ENCODE measurements around the gene LRIG2. TPM values are rescaled to one million over a fixed set of nuclear protein-coding genes. Genes with fewer than 3 reads are reported as not detected.

Gene LRIG2
- total and polyA plus RNA-seq, 2 of the 13 experiments (the other 11 are each of a cell fraction or from before 2014, with no cell fraction given): 8.1 to 12.2 TPM

- no peak for TF ChIP-seq NAIF1 (CRISPR knock-in tag; IDR thresholded peaks at IDR 0.05; ENCODE audit: borderline replicate concordance)
- no peak for TF ChIP-seq CBFB (CRISPR knock-in tag; IDR thresholded peaks at IDR 0.05)
- TF ChIP-seq E2F5 (CRISPR knock-in tag; conservative IDR thresholded peaks at IDR 0.05): no peak
- 0 out of 2 replicates have a peak, but pooled peaks have one; percentile 11 for TF ChIP-seq FOXO1 (CRISPR knock-in tag; IDR thresholded peaks at IDR 0.05)
- no peak for TF ChIP-seq CSRNP1 (CRISPR knock-in tag; IDR thresholded peaks at IDR 0.05)
- TF ChIP-seq HBP1 (CRISPR knock-in tag; IDR thresholded peaks at IDR 0.05; ENCODE audit: low read depth): 0 out of 2 replicates have a peak, but pooled peaks have one; percentile 25
- no peak for TF ChIP-seq ZNF446 (CRISPR knock-in tag; IDR thresholded peaks at IDR 0.05)
- TF ChIP-seq TBL1XR1 (IDR thresholded peaks at IDR 0.05; ENCODE audit: borderline replicate concordance, low read length, partially characterized antibody): no peak
- peak; percentile 43; the same call in 1 of the 2 replicates for TF ChIP-seq HDAC1 (CRISPR knock-in tag; IDR thresholded peaks at IDR 0.05)
- TF ChIP-seq KLF12 (CRISPR knock-in tag; IDR thresholded peaks at IDR 0.05; ENCODE audit: borderline replicate concordance): peak; percentile 50; the same call in 1 of the 2 replicates
- TF ChIP-seq STAG1 (CRISPR knock-in tag; IDR thresholded peaks at IDR 0.05): peak; percentile 90
- TF ChIP-seq HMGXB4 (CRISPR knock-in tag; IDR thresholded peaks at IDR 0.05; ENCODE audit: borderline replicate concordance in 1 of 2, low read depth in 1 of 2): peak in 1 of 2 experiments; percentile 58; a peak in 1 of 4 replicates
- peak; percentile 87 for TF ChIP-seq RAD21 (CRISPR knock-in tag; IDR thresholded peaks at IDR 0.05)
- TF ChIP-seq ZNF501 (CRISPR knock-in tag; IDR thresholded peaks at IDR 0.05): peak; percentile 64; the same call in 1 of the 2 replicates
- no peak for TF ChIP-seq PAWR (CRISPR knock-in tag; IDR thresholded peaks at IDR 0.05; ENCODE audit: borderline replicate concordance)
- TF ChIP-seq ZNF678 (CRISPR knock-in tag; IDR thresholded peaks at IDR 0.05): no peak
- TF ChIP-seq KAT2B (IDR thresholded peaks at IDR 0.05; ENCODE audit: borderline replicate concordance, low read depth, low read length): no peak
- no peak for TF ChIP-seq UBTF (CRISPR knock-in tag; IDR thresholded peaks at IDR 0.05)
- TF ChIP-seq RCOR2 (CRISPR knock-in tag; IDR thresholded peaks at IDR 0.05): 0 out of 2 replicates have a peak, but pooled peaks have one; percentile 14
- no peak for TF ChIP-seq ZNF484 (CRISPR knock-in tag; IDR thresholded peaks at IDR 0.05; ENCODE audit: borderline replicate concordance, low read depth)
- no peak; the same call in 1 of the 2 replicates for TF ChIP-seq HOXA5 (CRISPR knock-in tag; IDR thresholded peaks at IDR 0.05)
Observed at GRCh38 chr1:113042285-113043143, 30.5 kb upstream of the LRIG2 start (continued).

Data from HepG2 (cell line).